NCI-H1105 (cell line): Measurements from ENCODE around the gene MCUB.
"Not testable (repeated sequence)": the region's sequence is repeated elsewhere in the genome, so short reads cannot be mapped to it uniquely, and the experiment has no call there.

Source experiments
- DNase-seq: peaks from one replicate; lab custom pipeline; 2025; lab: John Stamatoyannopoulos, UW

Gene MCUB

GRCh38 chr4:109579997-109580396 is 20.0 kb downstream of the MCUB start:
- not testable (repeated sequence) for DNase-seq

GRCh38 chr4:109588176-109588575 is 28.1 kb downstream of the MCUB start:
- DNase-seq = no peak

- no peak for DNase-seq
Observed at GRCh38 chr4:109589119-109589518, 29.1 kb downstream of the MCUB start.

GRCh38 chr4:109589605-109590004 is 29.6 kb downstream of the MCUB start:
- DNase-seq = no peak

DNA sequence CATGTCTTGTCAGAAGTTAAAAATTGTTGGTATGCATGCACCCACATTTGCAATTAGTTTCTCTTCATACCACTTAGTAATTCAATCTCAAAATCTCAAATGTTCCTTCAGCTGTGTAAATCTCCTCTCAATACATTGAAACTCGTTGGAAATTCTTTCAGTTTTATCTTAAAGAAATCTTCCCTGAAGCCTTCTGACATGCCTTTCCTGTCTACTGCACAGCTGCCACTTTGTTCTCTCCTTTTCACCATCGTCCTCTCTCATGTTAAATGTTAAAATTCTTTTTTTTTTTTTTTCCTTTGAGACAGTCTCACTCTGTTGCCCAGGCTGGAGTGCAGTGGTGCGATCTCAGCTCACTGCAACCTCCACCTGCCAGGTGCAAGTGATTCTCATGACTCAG is 30.9 kb downstream of the MCUB start:
- no peak for DNase-seq

DNA sequence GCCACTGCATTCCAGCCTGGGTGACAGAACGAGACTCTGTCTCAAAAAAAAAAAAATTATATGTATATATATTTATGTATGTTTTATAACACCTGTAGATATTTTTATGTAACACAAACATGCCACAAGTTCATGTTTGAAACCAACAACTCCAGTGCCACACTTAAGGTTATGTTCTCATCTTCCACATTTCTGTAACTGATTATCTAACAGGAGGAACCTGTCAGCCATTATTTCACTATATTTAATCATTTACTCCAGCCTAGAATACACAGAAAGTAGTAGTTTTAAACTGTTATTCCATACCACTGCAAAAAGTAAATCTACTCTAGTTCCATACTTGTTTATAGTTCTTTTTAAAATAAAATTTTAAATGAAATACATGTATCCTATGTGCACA is 32.3 kb downstream of the MCUB start:
- DNase-seq = no peak

DNA sequence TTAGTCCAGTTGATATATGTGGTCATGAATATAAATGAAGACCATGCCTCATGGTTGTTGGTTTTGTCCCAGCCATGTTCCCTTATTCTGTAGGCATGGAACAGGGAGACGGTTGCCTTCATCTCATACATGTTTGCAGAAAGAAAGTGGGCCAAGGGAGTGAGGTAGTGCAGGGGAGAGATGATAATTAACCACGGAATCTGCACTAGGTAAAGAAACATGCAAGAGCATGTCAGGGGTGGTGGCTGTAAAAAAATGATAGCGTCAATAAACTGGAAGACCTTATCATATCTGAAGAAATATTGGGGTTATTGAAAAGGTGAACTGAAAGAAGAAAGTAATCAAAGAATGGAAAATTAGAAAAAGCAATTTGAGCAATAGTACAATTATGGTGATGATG is 35.1 kb downstream of the MCUB start:
- DNase-seq = not testable (repeated sequence)

DNA sequence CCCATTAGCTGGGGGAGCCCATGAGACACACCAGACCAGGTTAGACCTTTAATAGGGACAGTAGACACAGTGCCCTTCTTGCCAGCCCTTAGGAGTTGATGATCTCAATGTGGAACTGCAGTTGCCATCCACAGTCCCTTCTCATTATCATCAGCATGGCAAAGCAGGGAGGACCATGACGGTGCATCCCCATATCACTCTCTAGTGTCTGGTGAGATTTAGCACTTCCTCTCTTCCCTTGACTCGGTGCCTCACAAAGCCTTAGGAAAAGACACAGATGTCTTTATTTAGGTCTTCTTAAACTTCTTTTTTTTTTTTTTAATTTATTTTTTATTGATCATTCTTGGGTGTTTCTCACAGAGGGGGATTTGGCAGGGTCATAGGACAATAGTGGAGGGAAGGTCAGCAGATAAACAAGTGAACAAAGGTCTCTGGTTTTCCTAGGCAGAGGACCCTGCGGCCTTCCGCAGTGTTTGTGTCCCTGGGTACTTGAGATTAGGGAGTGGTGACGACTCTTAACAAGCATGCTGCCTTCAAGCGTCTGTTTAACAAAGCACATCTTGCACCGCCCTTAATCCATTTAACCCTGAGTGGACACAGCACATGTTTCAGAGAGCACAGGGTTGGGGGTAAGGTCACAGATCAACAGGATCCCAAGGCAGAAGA is 36.5 kb downstream of the MCUB start:
- not testable (repeated sequence) for DNase-seq

DNA sequence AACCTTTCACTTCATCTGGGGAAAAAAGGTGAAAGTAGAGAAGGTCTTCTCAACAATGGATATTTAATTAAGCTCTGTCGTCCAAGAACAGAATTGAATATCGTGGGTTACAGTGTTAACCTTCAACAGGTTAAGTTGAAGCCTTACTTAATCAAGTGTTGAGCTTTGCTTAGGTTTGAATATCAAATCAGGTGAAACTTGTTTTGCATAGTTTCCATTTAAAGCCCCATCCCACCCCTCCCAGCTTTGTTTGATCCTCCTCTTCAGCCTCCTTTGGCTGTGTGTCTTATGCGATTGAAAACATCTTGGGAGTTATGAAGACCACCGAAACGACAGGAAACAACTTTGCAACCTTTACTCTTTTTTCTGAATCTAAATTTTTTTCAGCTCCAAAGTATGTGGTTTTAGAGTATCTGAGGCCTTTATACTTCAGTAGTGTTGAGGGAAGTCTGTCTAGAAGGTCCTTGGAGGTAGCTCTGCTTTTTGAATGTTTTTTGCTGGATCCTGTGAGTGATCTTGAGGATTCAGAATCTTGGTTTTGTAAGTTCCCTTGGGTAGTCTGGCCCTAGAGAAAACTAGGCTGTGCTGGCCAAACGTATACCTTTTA is 39.1 kb downstream of the MCUB start:
- no peak for DNase-seq

DNA sequence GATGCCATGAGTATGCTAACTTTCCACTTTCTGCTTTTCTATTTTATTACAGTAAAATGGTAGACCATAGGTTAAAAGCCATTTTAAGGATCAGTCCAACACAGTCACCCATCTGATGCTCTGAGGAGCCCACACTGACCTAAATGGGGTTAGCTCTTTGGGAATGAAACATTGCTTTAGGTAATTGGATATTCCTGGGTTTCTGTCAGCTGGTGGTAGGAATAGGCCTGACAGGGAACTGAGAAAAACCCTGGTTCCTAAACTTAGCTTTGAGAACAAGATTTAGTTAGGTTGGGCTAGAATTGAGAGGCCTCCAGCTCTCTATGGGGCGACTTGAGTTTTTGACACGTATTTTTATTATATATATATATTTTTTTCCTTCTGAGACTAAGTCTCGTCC is 40.4 kb downstream of the MCUB start:
- no peak for DNase-seq

DNA sequence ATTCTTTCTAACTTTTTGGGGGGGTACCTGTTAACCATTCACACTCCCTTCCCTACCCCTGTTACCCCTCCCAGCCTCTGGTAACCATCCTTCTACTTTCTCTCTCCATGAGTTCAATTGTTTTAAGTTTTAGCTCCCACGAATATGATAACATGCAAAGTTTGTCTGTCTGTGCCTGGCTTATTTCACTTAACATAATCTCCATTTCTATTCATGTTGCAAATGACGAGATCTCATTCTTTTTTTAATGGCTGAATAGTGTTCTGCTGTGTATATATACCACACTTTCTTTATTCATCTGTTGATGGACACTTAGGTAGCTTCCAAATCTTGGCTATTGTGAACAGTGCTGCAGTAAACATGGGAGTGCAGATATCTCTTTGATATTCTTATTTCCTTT is 41.3 kb downstream of the MCUB start:
- no peak for DNase-seq

- no peak for DNase-seq
Observed at GRCh38 chr4:109607976-109608375, 47.9 kb downstream of the MCUB start.

DNA sequence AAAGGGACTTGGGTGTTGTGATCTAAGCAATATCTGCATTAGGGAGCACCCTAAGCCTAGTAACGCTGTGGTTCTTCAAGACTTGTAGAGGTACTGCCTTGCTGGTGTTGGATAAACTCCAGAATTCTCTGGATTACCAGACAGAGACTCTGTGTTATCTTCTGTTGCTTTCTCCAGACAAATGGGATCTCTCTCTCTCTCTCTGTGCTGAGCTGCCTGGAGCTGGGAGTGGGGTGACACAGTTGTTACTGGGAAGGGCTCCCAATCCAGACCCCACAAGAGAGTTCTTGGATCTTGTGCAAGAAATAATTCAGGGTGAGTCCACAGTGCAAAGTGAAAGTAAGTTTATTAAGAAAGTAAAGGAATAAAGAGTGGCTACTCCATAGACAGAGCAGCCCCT is 48.8 kb downstream of the MCUB start:
- DNase-seq = no peak

DNA sequence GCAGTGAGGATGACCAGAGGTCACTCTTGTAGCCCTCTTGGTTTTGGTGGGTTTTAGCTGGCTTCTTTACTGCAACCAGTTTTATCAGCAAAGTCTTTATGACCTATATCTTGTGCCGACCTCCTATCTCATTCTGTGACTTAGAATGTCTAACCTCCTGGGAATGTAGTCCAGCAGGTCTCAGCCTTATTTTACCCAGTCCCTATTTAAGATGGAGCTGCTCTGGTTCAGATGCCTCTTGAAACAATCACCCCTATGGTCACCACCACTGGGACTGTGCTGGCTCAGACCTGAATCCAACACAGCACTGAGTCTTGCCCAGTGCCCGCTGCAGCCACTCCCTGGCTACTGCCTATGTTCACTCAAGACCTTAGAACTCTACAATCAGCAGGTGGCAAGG is 49.4 kb downstream of the MCUB start:
- DNase-seq = no peak

- DNase-seq = no peak
Observed at GRCh38 chr4:109610489-109610888, 50.4 kb downstream of the MCUB start.

DNA sequence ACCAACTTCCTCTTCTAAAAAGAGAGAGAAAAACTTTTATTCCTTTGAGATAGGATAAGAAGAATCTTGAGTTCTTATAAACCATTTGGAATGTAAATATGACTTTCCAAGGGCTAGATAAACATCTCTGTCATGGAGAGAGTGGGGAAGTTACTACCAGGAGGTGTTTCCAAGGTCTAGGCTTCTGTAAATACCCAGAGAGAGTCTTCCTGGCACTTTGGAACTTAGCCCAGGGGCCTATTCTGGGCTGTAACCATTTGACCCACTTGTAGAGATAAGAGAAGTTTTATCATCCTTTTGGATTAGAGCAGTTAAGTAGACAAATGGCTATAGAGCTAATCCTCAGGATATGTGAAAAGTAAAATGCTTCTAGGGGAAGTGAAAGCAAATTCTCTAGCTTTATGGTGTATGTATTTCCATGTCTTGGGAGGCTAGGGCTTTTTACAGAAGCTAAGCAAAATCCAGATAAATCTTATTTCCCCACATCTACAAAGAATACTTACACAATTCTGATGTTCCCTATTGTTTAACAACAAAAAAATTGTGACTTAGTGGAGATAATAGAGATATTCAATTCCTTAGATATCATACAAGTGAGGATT is 51.1 kb downstream of the MCUB start:
- DNase-seq = no peak

GRCh38 chr4:109614015-109614414 is 54.0 kb downstream of the MCUB start:
- no peak for DNase-seq

- DNase-seq = no peak
Observed at GRCh38 chr4:109614466-109614865, 54.4 kb downstream of the MCUB start.

- no peak for DNase-seq
Observed at GRCh38 chr4:109615742-109616141, 55.7 kb downstream of the MCUB start.

- no peak for DNase-seq
Observed at GRCh38 chr4:109616243-109616642, 56.2 kb downstream of the MCUB start.

DNA sequence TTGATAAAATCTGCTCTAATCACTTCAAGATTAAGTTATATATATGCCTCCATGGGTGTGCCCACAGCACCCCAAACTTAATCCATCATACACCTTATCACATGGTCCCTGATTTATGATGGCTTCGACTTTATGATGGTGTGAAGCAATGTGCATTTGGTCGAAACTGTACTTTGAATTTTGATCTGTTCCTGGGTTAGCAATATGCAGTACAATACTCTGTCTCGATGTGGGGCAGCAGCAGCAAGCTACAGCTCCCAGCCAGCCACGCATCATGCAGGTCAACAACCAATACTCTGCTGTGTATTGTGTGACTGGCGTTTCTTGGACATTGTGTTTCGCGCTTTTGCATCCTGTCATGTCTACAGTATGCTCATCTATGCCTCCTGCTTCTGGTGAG is 62.6 kb downstream of the MCUB start:
- DNase-seq = no peak

DNA sequence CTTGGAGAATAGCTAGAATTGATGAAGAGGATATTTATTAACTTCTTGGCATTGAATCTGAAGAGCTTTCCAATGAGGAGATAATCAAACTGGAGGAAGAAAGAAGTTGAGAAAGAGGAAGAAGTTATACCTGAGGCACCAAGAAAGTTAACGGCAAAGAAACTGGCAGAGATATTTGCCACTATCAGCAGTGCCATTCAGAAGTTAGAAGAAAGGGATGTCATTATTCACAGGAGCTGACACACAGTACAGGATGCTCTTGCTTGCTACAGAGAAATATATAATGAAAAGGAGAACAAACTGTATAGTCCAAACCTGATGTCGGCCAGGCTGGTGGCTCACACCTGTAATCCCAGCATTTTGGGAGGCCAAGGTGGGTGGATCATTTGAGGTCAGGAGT is 64.5 kb downstream of the MCUB start:
- DNase-seq = no peak

- no peak for DNase-seq
Observed at GRCh38 chr4:109627361-109627760, 67.3 kb downstream of the MCUB start.

GRCh38 chr4:109629775-109630174 is 69.7 kb downstream of the MCUB start:
- DNase-seq = no peak
